Omental fat pad (tissue), 4 donors: ENCODE measurements around the gene C1QTNF12. TPM values are rescaled to one million over a fixed set of nuclear protein-coding genes. Genes with fewer than 3 reads are reported as not detected.

Experiments
- ATAC-seq: fragments of 150-250 bp; one replicate; pipeline ENCODE4 v1.9.1; 2016; ENCODE audit warnings: mild to moderate bottlenecking, moderate library complexity; ENCODE audit not compliant: low FRiP score
- DNase-seq: peaks from one replicate; pipeline ENCODE4 v3.0.0-alpha.2; 2019; ENCODE audit warnings: low spot score
- total RNA-seq, 4 donors: library from RNA; depleted of rRNA; stranded (reverse); fragments of >200 nt; gene quantifications; one replicate each; pipeline ENCODE4 v1.1.0, GENCODE V29; 2016
- TF ChIP-seq, protein P1 (sequence below), 3 donors: fragments of 450-650 bp; IDR thresholded peaks; one replicate each; pipeline ENCODE4 v1.5.1; 2016 to 2017; ENCODE audit warnings: antibody characterized with exemption in 3 of 3, mild to moderate bottlenecking in 3 of 3, moderate library complexity in 2 of 3

The C1QTNF12 gene
- total RNA-seq, 4 donors from 2014 or later: 1.0 to 5.2 (median 1.8) TPM; not detected in 1

- TF ChIP-seq, protein P1, sequence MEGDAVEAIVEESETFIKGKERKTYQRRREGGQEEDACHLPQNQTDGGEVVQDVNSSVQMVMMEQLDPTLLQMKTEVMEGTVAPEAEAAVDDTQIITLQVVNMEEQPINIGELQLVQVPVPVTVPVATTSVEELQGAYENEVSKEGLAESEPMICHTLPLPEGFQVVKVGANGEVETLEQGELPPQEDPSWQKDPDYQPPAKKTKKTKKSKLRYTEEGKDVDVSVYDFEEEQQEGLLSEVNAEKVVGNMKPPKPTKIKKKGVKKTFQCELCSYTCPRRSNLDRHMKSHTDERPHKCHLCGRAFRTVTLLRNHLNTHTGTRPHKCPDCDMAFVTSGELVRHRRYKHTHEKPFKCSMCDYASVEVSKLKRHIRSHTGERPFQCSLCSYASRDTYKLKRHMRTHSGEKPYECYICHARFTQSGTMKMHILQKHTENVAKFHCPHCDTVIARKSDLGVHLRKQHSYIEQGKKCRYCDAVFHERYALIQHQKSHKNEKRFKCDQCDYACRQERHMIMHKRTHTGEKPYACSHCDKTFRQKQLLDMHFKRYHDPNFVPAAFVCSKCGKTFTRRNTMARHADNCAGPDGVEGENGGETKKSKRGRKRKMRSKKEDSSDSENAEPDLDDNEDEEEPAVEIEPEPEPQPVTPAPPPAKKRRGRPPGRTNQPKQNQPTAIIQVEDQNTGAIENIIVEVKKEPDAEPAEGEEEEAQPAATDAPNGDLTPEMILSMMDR (IDR thresholded peaks at IDR 0.05): no peak
- no peak for DNase-seq
- ATAC-seq: no peak
Measured at GRCh38 chr1:1285611-1286311, 39.2 kb upstream of the C1QTNF12 start.

- peak; percentile 12 for ATAC-seq
- no peak for DNase-seq
- TF ChIP-seq, protein P1 (IDR thresholded peaks at IDR 0.05): no peak
Measured at GRCh38 chr1:1285102-1285571, 38.6 kb upstream of the C1QTNF12 start.

- no peak for ATAC-seq
- no peak for DNase-seq
- TF ChIP-seq, protein P1 (IDR thresholded peaks at IDR 0.05): no peak
Measured at GRCh38 chr1:1284221-1285101, 37.9 kb upstream of the C1QTNF12 start.

GRCh38 chr1:1283821-1284220 is 37.3 kb upstream of the C1QTNF12 start:
- DNase-seq: no peak
- TF ChIP-seq, protein P1 (IDR thresholded peaks at IDR 0.05): no peak
- no peak for ATAC-seq

- DNase-seq: no peak
- no peak for ATAC-seq
- TF ChIP-seq, protein P1 (IDR thresholded peaks at IDR 0.05): no peak
Measured at GRCh38 chr1:1282998-1283397, 36.5 kb upstream of the C1QTNF12 start.

GRCh38 chr1:1281533-1282321 is 35.2 kb upstream of the C1QTNF12 start:
- DNase-seq: no peak
- TF ChIP-seq, protein P1 (IDR thresholded peaks at IDR 0.05): no peak
- ATAC-seq: no peak
